Thymus (tissue), 11 donors: ENCODE data around the gene ATG13. TPM values are rescaled to one million over a fixed set of nuclear protein-coding genes. Genes with fewer than 3 reads are reported as not detected.
A peak's percentile ranks its signal among the peaks of the same experiment; 100 is the strongest.
"Not testable (repeated sequence)": the region's sequence is repeated elsewhere in the genome, so short reads cannot be mapped to it uniquely, and the experiment has no call there.

Source experiments
- DNase-seq, 9 donors: peaks; one replicate each; pipeline ENCODE4 v3.0.0-alpha.2; 2013; ENCODE audit warnings: low spot score in 9 of 9, low read depth in 6 of 9, missing footprints in 1 of 9
- H3K27ac ChIP-seq, 2 donors: one replicate each; pipeline ENCODE4 v1.5.1; 2013; ENCODE audit warnings: control low read depth in 1 of 2, low read depth in 1 of 2, low read length in 1 of 2, mild to moderate bottlenecking in 1 of 2, moderate library complexity in 1 of 2
- H3K27me3 ChIP-seq, 2 donors: one replicate each; pipeline ENCODE4 v1.5.1; 2013; ENCODE audit warnings: low read length in 1 of 2; ENCODE audit not compliant: control insufficient read depth in 2 of 2, insufficient read depth in 1 of 2
- H3K36me3 ChIP-seq, 2 donors: one replicate each; pipeline ENCODE4 v1.5.1; 2013; ENCODE audit warnings: low read length in 1 of 2, mild to moderate bottlenecking in 1 of 2, moderate library complexity in 1 of 2; ENCODE audit not compliant: control insufficient read depth in 2 of 2, insufficient read depth in 2 of 2
- H3K4me1 ChIP-seq, 2 donors: one replicate each; pipeline ENCODE4 v1.5.1; 2013; ENCODE audit warnings: low read length in 2 of 2; ENCODE audit not compliant: control insufficient read depth in 2 of 2, insufficient read depth in 2 of 2
- H3K4me3 ChIP-seq, 2 donors: one replicate each; pipeline ENCODE4 v1.5.1; 2013; ENCODE audit warnings: low read length in 2 of 2, control low read depth in 1 of 2, mild to moderate bottlenecking in 1 of 2
- H3K9me3 ChIP-seq, 2 donors: one replicate each; pipeline ENCODE4 v1.5.1; 2013; ENCODE audit warnings: low read length in 1 of 2, mild to moderate bottlenecking in 1 of 2; ENCODE audit not compliant: control insufficient read depth in 2 of 2, insufficient read depth in 1 of 2
- WGBS: extraction: QIAGEN DNeasy Blood & Tissue Kit; methylation state at CpG from one replicate; pipeline ENCODE4 v1.1.7; 2013; 5-methylcytosine and 5-hydroxymethylcytosine counted together
- polyA plus RNA-seq: library from polyadenylated mRNA; stranded (reverse); fragments of 200-250 nt; gene quantifications from one replicate; pipeline ENCODE4 v1.2.3, GENCODE V29; 2013
- total RNA-seq: library from RNA; stranded (reverse); fragments of 120-200 nt; gene quantifications from one replicate; pipeline ENCODE4 v1.2.4, GENCODE V29; 2013
- donor health status: healthy.

ATG13 gene
- total and polyA plus RNA-seq, 2 donors, result 32.0 to 35.2 TPM

- H3K27me3 ChIP-seq, result no peaks in the 10 kb centered on the region
- H3K4me1 ChIP-seq, result peaks cover 8 to 32% of the 10 kb centered on the region in 2 donors
- H3K9me3 ChIP-seq, result no peaks in the 10 kb centered on the region
- DNase-seq, result peak in 1 of 9 donors; percentile 17
- peaks cover 37 to 40% of the 10 kb centered on the region in 2 donors for H3K36me3 ChIP-seq
- 3% methylated on average over 29 of the region's 29 CpGs for WGBS
- peak overlapping the region; percentile 53 to 70 for H3K27ac ChIP-seq
- peak overlapping the region; percentile 76 to 99 for H3K4me3 ChIP-seq
Observed at GRCh38 chr11:46701078-46701654, 83.8 kb downstream of the ATG13 start.

GRCh38 chr11:46705070-46705688 is 87.8 kb downstream of the ATG13 start:
- Histone ChIP-seq H3K4me3 (no peak overlapping the region), H3K4me1 (peaks cover 8 to 15% of the 10 kb centered on the region in 2 donors), H3K36me3 (peaks cover 49 to 52% of the 10 kb centered on the region in 2 donors), H3K27me3 (no peaks in the 10 kb centered on the region), H3K27ac (no peak overlapping the region), H3K9me3 (no peaks in the 10 kb centered on the region)
- 98% methylated on average over 31 of the region's 31 CpGs for WGBS
- no peak for DNase-seq

GRCh38 chr11:46706886-46707285 is 89.5 kb downstream of the ATG13 start:
- DNase-seq, result no peak
- no peak overlapping the region for H3K27ac ChIP-seq
- H3K27me3 ChIP-seq, result no peaks in the 10 kb centered on the region
- WGBS, result 97% methylated on average over 7 of the region's 7 CpGs
- H3K9me3 ChIP-seq, result no peaks in the 10 kb centered on the region
- H3K4me1 ChIP-seq, result peaks cover 2 to 9% of the 10 kb centered on the region in 2 donors
- no peak overlapping the region for H3K4me3 ChIP-seq
- peaks cover 49 to 52% of the 10 kb centered on the region in 2 donors for H3K36me3 ChIP-seq

GRCh38 chr11:46709351-46709750 is 92.0 kb downstream of the ATG13 start:
- not testable (repeated sequence) for H3K27ac ChIP-seq, H3K4me3 ChIP-seq, DNase-seq, H3K4me1 ChIP-seq, H3K9me3 ChIP-seq, H3K27me3 ChIP-seq
- over 99% methylated on average over 9 of the region's 9 CpGs for WGBS
- H3K36me3 ChIP-seq, result peaks cover 31% of the 10 kb centered on the region in 2 donors

GRCh38 chr11:46710821-46711269 is 93.5 kb downstream of the ATG13 start:
- H3K27me3 ChIP-seq, result no peaks in the 10 kb centered on the region
- no peaks in the 10 kb centered on the region for H3K4me1 ChIP-seq
- 94% methylated on average over 10 of the region's 10 CpGs for WGBS
- H3K4me3 ChIP-seq, result no peak overlapping the region
- DNase-seq, result no peak
- peaks cover 16% of the 10 kb centered on the region in 2 donors for H3K36me3 ChIP-seq
- no peaks in the 10 kb centered on the region for H3K9me3 ChIP-seq
- no peak overlapping the region for H3K27ac ChIP-seq

- 97% methylated on average over 5 of the region's 5 CpGs for WGBS
- Histone ChIP-seq H3K27me3 (no peaks in the 10 kb centered on the region), H3K9me3 (no peaks in the 10 kb centered on the region), H3K4me3 (no peak overlapping the region), H3K4me1 (no peaks in the 10 kb centered on the region), H3K36me3 (peaks cover 12 to 13% of the 10 kb centered on the region in 2 donors), H3K27ac (no peak overlapping the region)
- DNase-seq, result no peak
Observed at GRCh38 chr11:46711303-46711702, 94.0 kb downstream of the ATG13 start.

GRCh38 chr11:46712874-46713576 is 95.7 kb downstream of the ATG13 start:
- DNase-seq, result no peak
- peaks cover under 1 to 3% of the 10 kb centered on the region in 2 donors for H3K36me3 ChIP-seq
- H3K9me3 ChIP-seq, result no peaks in the 10 kb centered on the region
- H3K4me1 ChIP-seq, result no peaks in the 10 kb centered on the region
- no peaks in the 10 kb centered on the region for H3K27me3 ChIP-seq
- no peak overlapping the region for H3K4me3 ChIP-seq
- no peak overlapping the region for H3K27ac ChIP-seq
- WGBS, result 98% methylated on average over 7 of the region's 7 CpGs

- not testable (repeated sequence) for H3K4me1 ChIP-seq, H3K9me3 ChIP-seq, H3K27me3 ChIP-seq, H3K27ac ChIP-seq, H3K36me3 ChIP-seq, H3K4me3 ChIP-seq, DNase-seq
- WGBS, result 96% methylated on average over 2 of the region's 2 CpGs
Observed at GRCh38 chr11:46717825-46718154, 100.4 kb downstream of the ATG13 start.
